HG03108 (cell line): ENCODE results near the gene ISCU.
"Not testable (repeated sequence)": the region's sequence is repeated elsewhere in the genome, so short reads cannot be mapped to it uniquely, and the experiment has no call there.

Experiments used
- ATAC-seq: cut with Tn5 transposase; IDR thresholded peaks from one replicate; pipeline ENCODE4 v1.9.1; 2021; ENCODE audit warnings: moderate library complexity; ENCODE audit not compliant: unreplicated experiment

The ISCU gene

GRCh38 chr12:108568338-108569154, 6.2 kb downstream of the ISCU start:
- peak; percentile 74 for ATAC-seq

GRCh38 chr12:108570743-108571608, 8.6 kb downstream of the ISCU start:
- ATAC-seq = no peak

- ATAC-seq = no peak
Observed at GRCh38 chr12:108571609-108572165, 9.3 kb downstream of the ISCU start.

- no peak for ATAC-seq
Observed at GRCh38 chr12:108572166-108572790, 9.9 kb downstream of the ISCU start.

- no peak for ATAC-seq
Observed at GRCh38 chr12:108573317-108573716, 10.9 kb downstream of the ISCU start.

GRCh38 chr12:108574276-108574675, 11.9 kb downstream of the ISCU start:
- ATAC-seq = not testable (repeated sequence)

- ATAC-seq = no peak
Observed at GRCh38 chr12:108575199-108575912, 13.0 kb downstream of the ISCU start.

GRCh38 chr12:108576660-108577234, 14.4 kb downstream of the ISCU start:
- ATAC-seq = no peak

GRCh38 chr12:108577458-108577857, 15.1 kb downstream of the ISCU start:
- no peak for ATAC-seq

- ATAC-seq = no peak
Observed at GRCh38 chr12:108578264-108578663, 15.9 kb downstream of the ISCU start.

GRCh38 chr12:108578813-108579212, 16.4 kb downstream of the ISCU start:
- ATAC-seq = no peak

- ATAC-seq = no peak
Observed at GRCh38 chr12:108580531-108580930, 18.1 kb downstream of the ISCU start.

- ATAC-seq = no peak
Observed at GRCh38 chr12:108581311-108582227, 19.2 kb downstream of the ISCU start.

- no peak for ATAC-seq
Observed at GRCh38 chr12:108582509-108582908, 20.1 kb downstream of the ISCU start.

- ATAC-seq = no peak
Observed at GRCh38 chr12:108582978-108583770, 20.8 kb downstream of the ISCU start.

- no peak for ATAC-seq
Observed at GRCh38 chr12:108583991-108584390, 21.6 kb downstream of the ISCU start.

- no peak for ATAC-seq
Observed at GRCh38 chr12:108584456-108585065, 22.2 kb downstream of the ISCU start.

GRCh38 chr12:108585864-108586263, 23.5 kb downstream of the ISCU start:
- no peak for ATAC-seq
